ENCODE results near the gene PRR7. TPM values are rescaled to one million over a fixed set of nuclear protein-coding genes. Genes with fewer than 3 reads are reported as not detected.
"Not testable (repeated sequence)": the region's sequence is repeated elsewhere in the genome, so short reads cannot be mapped to it uniquely, and the experiment has no call there.

PRR7 gene
- total RNA-seq, 1 donor from 2014 or later, result 1.4 TPM

DNA sequence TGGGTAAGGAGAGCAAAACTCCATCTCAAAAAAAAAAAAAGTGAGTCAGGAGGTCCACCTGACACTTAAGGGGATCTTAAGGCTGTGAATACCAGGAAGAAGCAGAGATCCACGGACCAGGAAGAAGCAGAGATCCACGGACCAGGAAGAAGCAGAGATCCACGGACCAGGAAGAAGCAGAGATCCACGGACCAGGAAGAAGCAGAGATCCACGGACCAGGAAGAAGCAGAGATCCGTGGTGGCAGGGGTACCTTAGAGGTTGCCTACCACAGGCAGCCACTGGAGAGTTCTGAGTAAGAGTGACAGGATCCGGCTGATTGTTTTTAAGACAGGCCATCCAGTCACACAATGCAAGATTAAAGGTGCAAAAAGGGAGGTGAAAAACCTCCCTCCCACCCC is 26.1 kb upstream of the PRR7 start:
- DNase-seq (ENCODE audit: missing footprints); ATAC-seq; intact Hi-C loops (cut with DNase I): not testable (repeated sequence)

DNA sequence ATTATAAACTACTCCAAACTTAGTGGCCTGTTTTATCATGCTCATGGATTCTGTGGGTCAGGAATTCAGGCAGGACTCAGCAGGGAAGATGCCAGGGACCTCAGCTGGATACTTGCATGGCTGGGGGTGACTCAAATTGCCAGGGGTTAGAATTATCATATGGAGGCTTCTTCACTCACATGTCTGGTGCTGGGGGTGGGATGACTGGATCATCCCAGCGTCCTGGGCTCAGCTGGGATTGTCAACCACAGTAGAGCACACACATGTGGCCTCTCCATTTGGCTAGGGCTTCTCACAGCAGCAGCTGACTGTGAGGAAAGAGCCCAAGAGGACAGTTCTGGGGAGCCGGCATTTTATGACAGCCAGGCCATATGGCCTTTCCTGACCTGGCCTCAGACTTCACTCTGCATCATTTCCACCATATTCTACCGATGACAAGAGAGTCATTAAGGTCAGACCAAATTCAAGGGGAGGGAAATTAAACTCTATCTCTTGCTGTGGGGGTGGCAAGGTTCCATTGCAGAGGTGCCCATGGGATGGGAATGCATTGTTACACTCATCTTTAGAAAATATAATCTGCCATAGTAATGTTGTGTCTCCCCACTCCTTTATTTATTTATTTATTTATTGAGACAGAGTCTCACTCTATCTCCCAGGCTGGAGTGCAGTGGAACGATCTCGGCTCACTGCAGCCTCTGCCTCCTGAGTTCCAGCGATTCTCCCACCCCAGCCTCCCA is 25.4 kb upstream of the PRR7 start:
- ATAC-seq (no peak), DNase-seq (ENCODE audit: missing footprints) (no peak)
- intact Hi-C loops (cut with DNase I), result no loop called here

DNA sequence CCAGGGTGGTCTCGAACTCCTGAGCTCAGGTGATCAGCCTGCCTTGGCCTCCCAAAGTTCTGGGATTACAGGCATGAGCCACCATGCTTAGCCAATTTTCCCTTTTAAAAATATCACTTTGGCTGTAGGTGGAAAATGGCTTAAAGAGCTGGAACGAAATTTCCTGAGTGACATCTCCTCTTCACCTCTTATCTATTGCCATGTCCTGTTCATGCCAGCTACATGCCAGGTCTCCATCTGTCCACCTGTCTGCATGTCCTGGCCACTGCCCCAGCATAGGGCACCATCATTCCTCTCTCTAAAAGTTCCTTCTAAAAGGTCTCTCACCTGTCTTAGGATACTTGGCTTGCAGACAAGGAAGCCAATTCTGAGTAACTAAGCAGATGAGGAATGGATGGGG is 22.9 kb upstream of the PRR7 start:
- no peak for ATAC-seq
- DNase-seq (ENCODE audit: missing footprints), result no peak
- intact Hi-C loops (cut with DNase I), result no loop called here

DNA sequence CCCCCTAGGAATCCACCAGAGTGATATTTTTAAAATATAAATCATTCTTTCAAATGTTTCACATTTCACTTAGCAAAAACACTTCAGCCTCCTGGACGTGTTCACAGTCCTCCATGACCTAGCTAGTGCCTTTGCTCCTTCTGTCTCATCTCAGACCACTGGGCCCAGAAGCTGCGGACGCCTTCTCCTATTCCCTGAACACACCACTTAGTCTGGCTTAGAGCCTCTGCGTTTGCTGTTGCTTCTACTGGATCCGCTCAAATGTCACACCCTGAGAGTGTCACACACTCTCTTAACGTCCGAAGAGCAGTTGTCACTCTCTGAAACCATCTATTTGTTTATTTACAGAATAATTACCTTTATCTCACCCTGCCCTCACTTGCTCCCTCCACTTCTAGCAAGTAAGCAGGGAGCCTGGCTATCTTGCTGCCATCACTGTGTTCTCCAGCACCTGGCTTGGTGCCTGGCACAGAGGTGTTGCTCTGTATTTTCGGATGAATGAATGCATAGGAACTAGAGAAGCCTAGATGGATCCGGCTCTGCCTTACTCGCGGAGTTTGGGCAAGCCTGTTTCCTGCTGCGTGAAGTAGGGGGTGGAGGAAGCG is 21.3 kb upstream of the PRR7 start:
- intact Hi-C loops (cut with DNase I), result no loop called here
- ATAC-seq (no peak), DNase-seq (ENCODE audit: missing footprints) (no peak)

DNA sequence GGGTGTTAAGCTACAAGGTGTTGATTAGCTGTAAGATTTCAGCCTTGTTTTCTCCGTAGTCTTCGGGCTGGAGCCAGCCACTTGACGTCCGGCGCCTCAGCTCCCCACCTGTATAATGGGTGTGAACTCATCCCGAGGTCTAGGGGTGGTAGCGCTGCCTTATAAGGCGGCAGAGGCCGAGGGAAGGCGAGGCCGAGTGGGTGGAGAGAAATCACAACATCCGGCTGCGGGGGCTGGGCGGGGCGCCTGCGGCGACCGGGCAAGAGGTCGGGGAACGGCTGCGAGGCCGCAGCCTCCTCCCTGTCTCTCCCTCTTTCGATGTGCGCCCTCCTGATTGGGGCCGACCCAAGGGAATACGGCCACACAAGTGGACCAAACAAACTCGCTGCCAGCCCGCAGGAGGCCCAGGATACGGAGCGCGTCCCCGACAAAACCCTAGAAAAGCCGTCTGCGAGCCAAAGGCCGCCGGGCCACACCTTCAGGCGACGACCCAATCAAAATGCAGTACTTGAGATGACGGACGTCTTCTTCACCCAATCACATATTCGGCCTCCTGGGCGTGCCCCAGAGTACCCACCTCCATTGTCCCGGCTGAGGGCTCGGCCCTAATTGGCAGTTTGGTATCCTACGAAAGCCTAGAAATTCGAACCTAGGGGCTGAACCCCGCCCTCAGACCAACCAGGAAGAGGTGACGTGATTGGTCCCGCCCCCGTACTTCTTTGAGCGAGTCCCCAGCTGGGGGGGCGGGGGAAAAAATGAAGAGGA is 20.6 kb upstream of the PRR7 start:
- ATAC-seq (peak; percentile 98), DNase-seq (ENCODE audit: missing footprints) (peak; percentile 100)
- intact Hi-C loops (cut with DNase I), result loop anchor here (1.0 to 2.0 kb wide), 2 partner anchors 29 to 71 kb away; partner anchors contain the start of gene PDLIM7

DNA sequence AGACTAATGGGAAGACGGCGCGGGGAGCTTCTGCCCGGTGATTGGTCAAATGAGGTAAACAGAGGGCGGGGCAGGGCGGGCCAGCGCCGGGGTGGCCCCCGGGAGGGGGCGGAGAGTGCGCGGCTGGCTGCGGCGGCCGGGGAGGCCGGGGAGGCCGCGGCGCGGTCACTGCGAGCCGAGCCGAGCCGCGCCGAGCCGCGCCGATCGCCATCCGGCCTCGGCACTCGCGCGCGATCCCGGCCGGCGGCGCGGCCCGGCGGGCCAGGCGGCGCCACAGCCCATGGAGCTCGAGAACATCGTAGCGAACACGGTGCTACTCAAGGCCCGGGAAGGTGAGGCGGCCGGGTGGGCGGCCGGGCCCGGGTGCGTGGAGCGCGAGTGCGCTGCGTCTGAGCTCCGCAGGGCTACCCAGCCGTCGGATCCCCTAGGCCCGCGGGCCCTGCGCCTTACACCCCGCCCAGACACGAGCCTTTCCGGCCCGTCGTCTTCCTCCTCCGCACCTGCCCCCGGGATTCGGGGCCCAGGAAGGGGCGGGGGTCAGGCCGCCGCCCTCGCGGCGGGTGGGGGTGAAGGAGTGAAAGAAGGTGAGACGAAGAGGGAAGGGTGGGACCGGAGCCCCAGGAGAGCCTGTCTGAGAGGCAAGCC is 19.9 kb upstream of the PRR7 start, which contains the start of gene GRK6:
Gene GRK6 (plus strand): TSS at position 111 of the 645 bp plus-strand sequence. CDS start 170 bp downstream, at position 281.
- intact Hi-C loops (cut with DNase I), result loop anchor here (1.0 to 2.0 kb wide), 3 partner anchors 20 to 71 kb away; partner anchors contain the start of genes PDLIM7 and PRR7

DNA sequence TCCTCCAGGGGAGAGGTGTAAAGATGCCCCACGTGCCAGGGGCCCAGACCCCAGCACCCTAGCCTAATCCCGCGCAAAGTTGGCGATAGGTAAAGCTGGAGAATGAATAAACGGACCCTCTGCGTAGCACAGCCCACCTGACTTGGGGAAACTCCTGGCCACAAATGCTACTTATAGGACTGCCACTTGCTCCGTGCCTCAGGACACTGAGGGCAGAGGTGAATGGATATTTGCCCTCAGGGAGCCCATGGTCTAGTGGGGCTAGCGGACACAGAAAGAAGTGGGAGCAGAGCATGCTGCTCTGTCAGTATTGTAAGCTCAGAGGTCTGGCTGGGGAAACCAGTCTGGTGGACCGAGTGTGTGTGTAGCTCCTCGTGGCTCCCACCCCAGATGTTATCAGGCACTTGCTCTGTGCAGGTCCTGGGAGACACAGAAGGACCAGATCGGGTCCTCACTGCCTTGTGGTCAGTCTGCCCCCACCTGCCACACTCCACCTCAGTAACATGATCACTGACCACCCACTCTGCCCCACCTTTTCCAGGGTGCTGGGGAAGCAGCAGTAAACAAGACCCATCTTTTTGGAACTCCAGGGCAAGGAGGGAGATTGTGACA is 19.3 kb upstream of the PRR7 start:
- DNase-seq (ENCODE audit: missing footprints), result peak; percentile 15
- intact Hi-C loops (cut with DNase I), result loop anchor here (1.0 to 2.0 kb wide), 2 partner anchors 19 to 27 kb away; partner anchors contain the start of gene PRR7
- no peak for ATAC-seq

More for the DNA sequence above, 19.9 kb upstream of the PRR7 start, which contains the start of gene GRK6:
- ATAC-seq, result no peak
- peak; percentile 78 for DNase-seq (ENCODE audit: missing footprints)

DNA sequence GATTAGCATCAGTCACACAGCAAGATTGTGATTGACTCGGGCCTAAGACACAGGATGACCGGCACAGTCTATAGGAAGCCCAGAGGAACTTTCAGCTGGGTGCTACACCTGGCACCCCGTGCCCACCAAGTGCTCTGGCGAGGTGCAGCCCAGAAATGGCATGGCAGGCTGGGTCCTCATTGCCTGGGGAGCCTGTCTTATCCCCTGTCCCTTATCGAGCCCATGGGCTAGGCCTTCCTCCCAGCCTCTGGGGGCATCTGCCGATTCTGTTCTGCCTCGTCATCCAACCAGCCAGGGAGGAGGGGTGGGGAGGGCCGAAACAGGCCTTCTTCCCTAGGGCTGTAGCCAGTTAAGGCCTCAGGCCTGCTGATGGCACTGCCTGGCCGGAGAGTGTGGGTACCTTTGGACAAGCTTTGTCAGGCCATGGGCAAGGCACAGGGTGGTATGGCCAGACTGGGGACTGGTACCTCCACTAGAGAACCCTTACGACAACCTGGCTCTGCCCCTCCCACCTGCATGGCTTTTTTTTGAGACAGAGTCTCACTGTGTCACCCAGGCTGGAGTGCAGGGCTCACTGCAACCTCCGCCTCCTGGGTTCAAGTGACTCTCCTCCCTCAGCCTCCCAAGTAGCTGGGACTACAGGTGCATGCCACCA is 18.6 kb upstream of the PRR7 start:
- ATAC-seq, result no peak
- intact Hi-C loops (cut with DNase I), result loop anchor here (1.0 to 2.0 kb wide), 2 partner anchors 18 to 27 kb away; partner anchors contain the start of gene PRR7
- peak; percentile 75 for DNase-seq (ENCODE audit: missing footprints)

DNA sequence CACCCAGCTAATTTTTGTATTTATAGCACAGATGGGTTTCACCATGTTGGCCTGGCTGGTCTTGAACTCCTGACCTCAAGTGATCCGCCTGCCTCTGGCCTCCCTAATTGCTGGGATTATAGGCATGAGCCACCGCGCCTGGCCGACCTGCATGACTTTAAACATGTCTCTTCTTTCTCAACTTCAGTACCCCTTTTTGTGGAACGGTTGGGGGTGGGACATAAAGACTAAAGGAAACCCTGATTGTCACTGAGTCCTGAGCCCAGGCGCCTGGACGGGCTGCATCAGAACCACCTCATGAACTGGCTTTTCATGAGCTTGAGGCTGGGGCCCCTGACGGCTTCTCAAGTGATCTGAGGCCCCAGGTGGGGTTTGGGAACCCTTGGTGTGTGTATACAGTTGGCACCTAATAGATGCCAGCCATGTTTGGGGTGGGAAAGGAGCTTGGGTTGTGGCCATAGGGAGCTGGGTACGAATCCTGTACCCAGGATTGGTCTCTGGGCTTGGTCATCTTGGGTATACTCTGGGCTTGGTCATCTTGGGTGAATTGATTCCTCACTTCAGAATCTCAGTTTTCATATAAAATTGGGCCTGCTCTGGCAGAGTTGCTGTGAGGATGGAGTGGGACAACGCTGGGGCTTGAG is 17.9 kb upstream of the PRR7 start:
- intact Hi-C loops (cut with DNase I), result no loop called here
- DNase-seq (ENCODE audit: missing footprints), result peak; percentile 71
- no peak for ATAC-seq

DNA sequence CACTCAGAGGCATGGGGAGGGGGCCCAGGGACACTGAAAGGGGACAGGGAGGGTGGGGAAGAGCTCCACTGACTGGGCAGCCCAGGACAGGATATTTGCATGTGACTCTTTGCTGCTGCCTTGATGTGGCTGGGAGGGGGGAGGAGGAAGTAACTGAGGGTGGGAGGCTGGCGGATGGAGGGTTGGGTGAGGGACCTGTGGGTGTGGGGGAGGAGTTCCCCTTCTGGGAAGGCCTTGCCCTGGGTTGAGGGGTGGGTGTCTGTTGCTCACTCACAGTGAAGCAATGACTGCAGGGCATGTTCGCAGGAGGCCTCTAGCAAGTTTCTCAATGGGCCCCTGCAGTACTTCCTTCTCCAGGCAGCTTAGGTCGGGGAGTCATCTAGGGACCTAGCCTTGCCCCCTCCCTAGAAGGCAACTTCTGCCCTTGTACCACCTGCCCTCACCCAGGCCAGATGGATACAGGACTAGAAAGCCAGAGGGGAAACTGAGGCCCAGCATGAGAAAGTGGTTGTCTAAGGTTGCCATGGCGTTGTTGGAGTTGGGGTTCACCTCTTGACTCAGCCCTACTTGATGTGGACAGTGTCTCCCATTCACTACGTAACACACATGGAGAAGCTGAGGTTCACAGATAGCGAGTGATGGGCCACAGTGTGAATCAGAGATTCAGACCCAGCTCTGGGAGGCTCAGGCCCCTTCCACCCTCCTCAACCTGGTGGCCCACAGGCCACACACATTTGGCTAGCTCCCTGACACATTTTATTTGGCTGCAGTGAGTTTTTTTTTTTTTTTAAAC is 17.2 kb upstream of the PRR7 start:
- ATAC-seq, result no peak
- peak; percentile 91 for DNase-seq (ENCODE audit: missing footprints)
- intact Hi-C loops (cut with DNase I), result no loop called here

DNA sequence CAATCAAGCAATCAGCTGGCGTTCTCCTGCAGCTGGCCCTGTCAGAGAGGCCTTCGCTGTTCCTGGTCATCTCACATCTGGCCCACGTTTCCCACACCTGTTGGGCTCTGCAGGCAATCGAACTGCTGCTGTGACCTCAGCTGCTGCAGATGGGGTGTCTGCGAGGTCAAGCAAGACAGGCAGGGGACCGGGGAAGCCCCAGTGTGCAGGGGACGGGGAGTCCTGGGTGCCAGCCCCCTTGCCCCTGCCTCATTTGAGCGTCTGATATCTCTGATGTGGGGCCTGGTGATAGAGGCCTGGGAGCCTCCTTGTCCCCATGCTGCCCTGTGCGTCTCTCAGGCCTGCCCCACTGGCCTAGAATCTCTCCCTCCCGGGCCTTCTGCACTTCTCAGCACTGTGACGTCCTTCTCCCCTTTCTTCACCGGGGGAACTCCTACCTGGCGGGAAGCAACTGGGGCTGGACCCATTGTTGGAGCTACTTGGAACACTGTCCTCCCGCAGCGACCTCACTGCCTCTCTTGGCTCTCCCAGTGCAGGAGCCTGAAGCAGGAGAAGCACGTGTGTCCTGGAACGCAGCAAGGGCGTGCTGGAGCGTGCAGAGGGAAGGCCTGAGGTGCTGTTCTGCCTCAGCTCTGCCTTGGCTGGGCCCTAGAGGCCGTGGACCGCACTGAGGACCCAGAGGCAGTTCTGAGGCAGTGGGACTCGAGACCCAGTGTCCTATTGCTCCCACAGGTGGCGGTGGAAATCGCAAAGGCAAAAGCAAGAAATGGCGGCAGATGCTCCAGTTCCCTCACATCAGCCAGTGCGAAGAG is 16.3 kb upstream of the PRR7 start:
- intact Hi-C loops (cut with DNase I), result no loop called here
- ATAC-seq (no peak), DNase-seq (ENCODE audit: missing footprints) (peak; percentile 47)

DNA sequence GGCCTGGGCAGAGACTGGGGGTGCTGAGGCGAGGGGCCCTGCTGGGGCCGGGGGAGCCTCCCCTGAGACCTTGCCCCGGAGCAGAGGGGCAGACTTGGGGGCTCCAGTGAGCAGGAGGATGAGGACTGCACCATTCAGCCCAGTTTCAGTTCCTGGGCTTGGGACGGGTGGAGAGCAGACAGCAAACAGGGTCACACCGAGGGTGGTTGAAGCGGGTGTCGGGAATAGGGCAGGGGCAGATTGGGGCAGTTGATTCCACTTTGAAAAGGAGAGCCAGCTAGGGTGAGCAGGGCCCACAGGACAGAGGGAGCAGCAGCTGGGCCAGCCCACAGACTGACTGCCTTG is 15.7 kb upstream of the PRR7 start:
- no peak for ATAC-seq
- DNase-seq (ENCODE audit: missing footprints), result no peak
- intact Hi-C loops (cut with DNase I), result no loop called here

DNA sequence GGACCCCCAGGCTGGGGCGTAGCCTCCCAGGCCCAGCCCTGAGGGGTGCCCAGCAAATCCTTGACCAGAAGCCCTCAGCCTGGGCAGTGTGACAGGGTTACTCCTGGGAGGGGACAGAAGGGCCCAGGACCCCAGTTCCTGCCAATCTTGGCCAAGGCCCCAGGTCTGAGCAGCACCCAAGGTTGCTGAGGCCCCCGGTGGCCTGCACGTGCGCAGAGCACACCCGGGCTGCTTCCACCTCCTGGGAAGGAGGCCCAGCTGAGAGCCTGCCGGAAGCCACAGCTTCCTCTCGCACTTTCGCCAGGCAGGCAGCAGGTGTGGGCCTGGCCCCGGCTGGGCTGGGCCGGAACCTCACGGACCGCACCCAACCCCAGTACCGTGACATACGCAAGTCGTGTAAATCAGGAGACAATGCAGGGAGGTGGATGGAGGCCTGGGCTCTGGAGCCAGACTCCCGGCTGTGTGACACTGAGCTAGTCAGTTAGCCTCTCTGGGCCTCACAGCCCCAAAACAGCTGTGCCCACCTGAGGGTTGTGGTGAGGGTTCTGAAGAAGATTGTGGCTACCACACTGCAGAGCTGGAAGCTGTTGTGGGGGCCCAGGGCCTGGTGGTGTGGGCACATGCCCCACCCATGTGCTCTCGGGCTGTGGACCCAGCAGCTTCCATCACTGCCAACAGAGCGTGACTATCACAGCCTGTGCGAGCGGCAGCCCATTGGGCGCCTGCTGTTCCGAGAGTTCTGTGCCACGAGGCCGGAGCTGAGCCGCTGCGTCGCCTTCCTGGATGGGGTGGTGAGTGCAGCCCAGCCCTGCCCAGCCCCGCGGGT is 15.1 kb upstream of the PRR7 start:
- ATAC-seq (peak; percentile 6), DNase-seq (ENCODE audit: missing footprints) (peak; percentile 86)
- intact Hi-C loops (cut with DNase I), result no loop called here

DNA sequence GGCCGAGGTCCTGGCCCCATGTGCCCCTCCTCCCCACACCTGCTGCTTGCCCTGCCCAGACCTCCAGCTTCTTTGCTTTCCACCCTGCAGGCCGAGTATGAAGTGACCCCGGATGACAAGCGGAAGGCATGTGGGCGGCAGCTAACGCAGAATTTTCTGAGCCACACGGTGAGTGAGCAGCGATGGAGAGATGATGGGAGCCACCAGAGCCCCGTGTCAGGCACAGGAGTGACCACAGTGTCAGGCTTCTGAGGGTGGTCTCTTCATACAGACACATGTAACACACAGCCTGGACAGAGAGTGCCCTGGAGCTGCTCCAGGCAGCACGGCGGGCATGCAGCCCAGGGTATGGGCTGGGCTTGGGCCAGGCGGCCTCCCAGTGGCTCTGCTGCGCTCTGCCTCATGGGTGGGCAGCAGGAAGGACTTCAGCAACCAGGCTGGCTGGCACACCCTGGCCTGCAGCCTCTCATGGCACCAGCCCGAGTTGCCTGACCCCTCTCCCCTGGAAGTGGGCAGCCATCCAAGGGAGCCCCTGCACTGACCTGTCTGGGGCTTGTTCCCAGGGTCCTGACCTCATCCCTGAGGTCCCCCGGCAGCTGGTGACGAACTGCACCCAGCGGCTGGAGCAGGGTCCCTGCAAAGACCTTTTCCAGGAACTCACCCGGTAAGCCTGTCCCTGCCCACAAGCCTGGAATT is 14.3 kb upstream of the PRR7 start:
- intact Hi-C loops (cut with DNase I), result no loop called here
- ATAC-seq (peak; percentile 74), DNase-seq (ENCODE audit: missing footprints) (no peak)
